Hypothalamus (tissue), 51 donors: ENCODE results near the gene CIART.

ENCODE experiments used
- DNase-seq, 51 donors: peaks; one replicate each; lab custom pipeline; 2025; lab: John Stamatoyannopoulos, UW

CIART gene

GRCh38 chr1:150259758-150260669 is 22.3 kb upstream of the CIART start:
- DNase-seq = peak in 2 of 51 donors; percentile 38 to 43

- DNase-seq = no peak
Observed at GRCh38 chr1:150261367-150261766, 21.0 kb upstream of the CIART start.

GRCh38 chr1:150262388-150263320 is 19.7 kb upstream of the CIART start:
- no peak for DNase-seq

- DNase-seq = no peak
Observed at GRCh38 chr1:150263549-150263948, 18.8 kb upstream of the CIART start.

- DNase-seq = peak in 1 of 51 donors; percentile 6
Observed at GRCh38 chr1:150267896-150268295, 14.5 kb upstream of the CIART start.

- peak in 14 of 51 donors; percentile 4 to 64 (median 26) for DNase-seq
Observed at GRCh38 chr1:150268340-150268704, 14.0 kb upstream of the CIART start.

GRCh38 chr1:150268705-150269403 is 13.5 kb upstream of the CIART start, which contains the start of gene APH1A:
APH1A (minus strand) TSS chr1:150269016; CDS start chr1:150268810, 206 bp downstream.
- peak; percentile 72 to 98 (median 95) for DNase-seq

GRCh38 chr1:150269451-150269850 is 12.9 kb upstream of the CIART start:
- DNase-seq = no peak

GRCh38 chr1:150271291-150271959 is 10.9 kb upstream of the CIART start:
- DNase-seq = no peak

- no peak for DNase-seq
Observed at GRCh38 chr1:150273311-150273710, 9.0 kb upstream of the CIART start.

- DNase-seq = no peak
Observed at GRCh38 chr1:150280138-150280707, 2.1 kb upstream of the CIART start.

- peak in 43 of 51 donors; percentile 7 to 87 (median 56) for DNase-seq
Observed at GRCh38 chr1:150281221-150281757, 1.1 kb upstream of the CIART start.

- peak in 9 of 51 donors; percentile 35 to 79 (median 53) for DNase-seq
Observed at GRCh38 chr1:150282558-150282958, 204 bp downstream of the CIART start.

GRCh38 chr1:150283260-150283659 is 906 bp downstream of the CIART start:
- no peak for DNase-seq

GRCh38 chr1:150288382-150288781 is 6.0 kb downstream of the CIART start:
- DNase-seq = no peak

GRCh38 chr1:150288822-150289221 is 6.5 kb downstream of the CIART start:
- DNase-seq = no peak

- DNase-seq = peak; percentile 44 to 94 (median 83)
Observed at GRCh38 chr1:150293433-150294253, 11.3 kb downstream of the CIART start, which contains the start of gene MRPS21. MRPS21 (plus strand) TSS chr1:150293861; CDS start chr1:150294367, 506 bp downstream.

GRCh38 chr1:150295476-150295875 is 13.1 kb downstream of the CIART start:
- no peak for DNase-seq
